Measurements from ENCODE around the gene KLF7. TPM values are rescaled to one million over a fixed set of nuclear protein-coding genes. Genes with fewer than 3 reads are reported as not detected.

KLF7 gene
- total RNA-seq, 1 experiment from 2014 or later = 15.4 TPM

DNA sequence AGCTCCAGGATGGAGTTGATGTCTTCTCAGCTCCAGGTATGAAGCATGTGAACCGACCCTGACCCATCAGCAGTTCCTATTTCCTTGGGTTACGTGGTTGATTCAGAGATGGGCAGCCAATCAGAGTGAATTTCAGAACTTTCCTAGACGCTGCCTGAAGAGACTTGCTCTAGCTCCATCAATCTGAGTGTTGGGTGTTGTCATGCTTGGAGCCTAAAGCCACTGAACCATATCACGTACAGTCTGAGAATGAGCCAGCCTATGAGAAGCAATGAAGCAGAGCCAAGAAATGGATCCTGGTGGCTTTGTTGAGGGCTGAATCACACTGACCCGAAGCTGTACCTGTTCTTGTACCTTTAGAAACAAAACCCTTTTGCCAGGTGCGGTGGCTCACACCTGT, 19.6 kb upstream of the KLF7 start:
- no peak overlapping the region for H3K4me3 ChIP-seq (replicated peaks in 1 of 2; ENCODE audit: low read depth in 1 of 2, low read length in 2 of 2)
- H3K9me2 ChIP-seq (ENCODE audit: insufficient read depth) = no peaks in the 10 kb centered on the region
- no peaks in the 10 kb centered on the region for H4K20me1 ChIP-seq (ENCODE audit: insufficient read depth)
- POLR2A ChIA-PET = no interaction called here
- BruUV-seq (replicated peaks) = no TSS peak
- no peak overlapping the region for H3K27ac ChIP-seq (ENCODE audit: low read depth, low read length)
- no peak overlapping the region for H3K9ac ChIP-seq (ENCODE audit: low read length)
- H3K36me3 ChIP-seq (ENCODE audit: control insufficient read depth in 1 of 2, insufficient read depth in 2 of 2, low read length in 2 of 2) = no peaks in the 10 kb centered on the region
- no peak for TF ChIP-seq CEBPB (IDR thresholded peaks at IDR 0.05; ENCODE audit: low read depth)
- no peak for TF ChIP-seq FOSL1 (IDR thresholded peaks at IDR 0.05; ENCODE audit: low read depth)
- TF ChIP-seq POLR2AphosphoS5 (IDR thresholded peaks at IDR 0.05; ENCODE audit: low read depth, low read length) = no peak
- TF ChIP-seq TCF7L2 (IDR thresholded peaks at IDR 0.05; ENCODE audit: borderline replicate concordance, extremely low read depth, insufficient read depth, insufficient read length) = no peak
- TF ChIP-seq, protein P1, sequence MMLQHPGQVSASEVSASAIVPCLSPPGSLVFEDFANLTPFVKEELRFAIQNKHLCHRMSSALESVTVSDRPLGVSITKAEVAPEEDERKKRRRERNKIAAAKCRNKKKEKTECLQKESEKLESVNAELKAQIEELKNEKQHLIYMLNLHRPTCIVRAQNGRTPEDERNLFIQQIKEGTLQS (IDR thresholded peaks at IDR 0.05) = no peak
- no peak for TF ChIP-seq POLR2A (IDR thresholded peaks at IDR 0.05; ENCODE audit: borderline replicate concordance, extremely low read depth, insufficient read depth, insufficient read length)
- TF ChIP-seq ZFX (IDR thresholded peaks at IDR 0.05) = no peak
- TF ChIP-seq YY1 (IDR thresholded peaks at IDR 0.05; ENCODE audit: extremely low read depth, insufficient replicate concordance, low read depth, low read length) = no peak
- TF ChIP-seq ZNF274 (IDR thresholded peaks at IDR 0.05; ENCODE audit: low read depth, low read length) = no peak
- TF ChIP-seq, protein P2, sequence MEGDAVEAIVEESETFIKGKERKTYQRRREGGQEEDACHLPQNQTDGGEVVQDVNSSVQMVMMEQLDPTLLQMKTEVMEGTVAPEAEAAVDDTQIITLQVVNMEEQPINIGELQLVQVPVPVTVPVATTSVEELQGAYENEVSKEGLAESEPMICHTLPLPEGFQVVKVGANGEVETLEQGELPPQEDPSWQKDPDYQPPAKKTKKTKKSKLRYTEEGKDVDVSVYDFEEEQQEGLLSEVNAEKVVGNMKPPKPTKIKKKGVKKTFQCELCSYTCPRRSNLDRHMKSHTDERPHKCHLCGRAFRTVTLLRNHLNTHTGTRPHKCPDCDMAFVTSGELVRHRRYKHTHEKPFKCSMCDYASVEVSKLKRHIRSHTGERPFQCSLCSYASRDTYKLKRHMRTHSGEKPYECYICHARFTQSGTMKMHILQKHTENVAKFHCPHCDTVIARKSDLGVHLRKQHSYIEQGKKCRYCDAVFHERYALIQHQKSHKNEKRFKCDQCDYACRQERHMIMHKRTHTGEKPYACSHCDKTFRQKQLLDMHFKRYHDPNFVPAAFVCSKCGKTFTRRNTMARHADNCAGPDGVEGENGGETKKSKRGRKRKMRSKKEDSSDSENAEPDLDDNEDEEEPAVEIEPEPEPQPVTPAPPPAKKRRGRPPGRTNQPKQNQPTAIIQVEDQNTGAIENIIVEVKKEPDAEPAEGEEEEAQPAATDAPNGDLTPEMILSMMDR (IDR thresholded peaks at IDR 0.05 in 2 of 3, conservative IDR thresholded peaks at IDR 0.05 in 1 of 3; ENCODE audit: borderline replicate concordance in 1 of 3, insufficient read depth in 1 of 3, low read depth in 2 of 3, low read length in 2 of 3) = no peak
- TF ChIP-seq, protein P3, sequence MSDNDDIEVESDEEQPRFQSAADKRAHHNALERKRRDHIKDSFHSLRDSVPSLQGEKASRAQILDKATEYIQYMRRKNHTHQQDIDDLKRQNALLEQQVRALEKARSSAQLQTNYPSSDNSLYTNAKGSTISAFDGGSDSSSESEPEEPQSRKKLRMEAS (IDR thresholded peaks at IDR 0.05) = no peak
- no peak for TF ChIP-seq EZH2 (IDR thresholded peaks at IDR 0.05)
- TF ChIP-seq, protein P4, sequence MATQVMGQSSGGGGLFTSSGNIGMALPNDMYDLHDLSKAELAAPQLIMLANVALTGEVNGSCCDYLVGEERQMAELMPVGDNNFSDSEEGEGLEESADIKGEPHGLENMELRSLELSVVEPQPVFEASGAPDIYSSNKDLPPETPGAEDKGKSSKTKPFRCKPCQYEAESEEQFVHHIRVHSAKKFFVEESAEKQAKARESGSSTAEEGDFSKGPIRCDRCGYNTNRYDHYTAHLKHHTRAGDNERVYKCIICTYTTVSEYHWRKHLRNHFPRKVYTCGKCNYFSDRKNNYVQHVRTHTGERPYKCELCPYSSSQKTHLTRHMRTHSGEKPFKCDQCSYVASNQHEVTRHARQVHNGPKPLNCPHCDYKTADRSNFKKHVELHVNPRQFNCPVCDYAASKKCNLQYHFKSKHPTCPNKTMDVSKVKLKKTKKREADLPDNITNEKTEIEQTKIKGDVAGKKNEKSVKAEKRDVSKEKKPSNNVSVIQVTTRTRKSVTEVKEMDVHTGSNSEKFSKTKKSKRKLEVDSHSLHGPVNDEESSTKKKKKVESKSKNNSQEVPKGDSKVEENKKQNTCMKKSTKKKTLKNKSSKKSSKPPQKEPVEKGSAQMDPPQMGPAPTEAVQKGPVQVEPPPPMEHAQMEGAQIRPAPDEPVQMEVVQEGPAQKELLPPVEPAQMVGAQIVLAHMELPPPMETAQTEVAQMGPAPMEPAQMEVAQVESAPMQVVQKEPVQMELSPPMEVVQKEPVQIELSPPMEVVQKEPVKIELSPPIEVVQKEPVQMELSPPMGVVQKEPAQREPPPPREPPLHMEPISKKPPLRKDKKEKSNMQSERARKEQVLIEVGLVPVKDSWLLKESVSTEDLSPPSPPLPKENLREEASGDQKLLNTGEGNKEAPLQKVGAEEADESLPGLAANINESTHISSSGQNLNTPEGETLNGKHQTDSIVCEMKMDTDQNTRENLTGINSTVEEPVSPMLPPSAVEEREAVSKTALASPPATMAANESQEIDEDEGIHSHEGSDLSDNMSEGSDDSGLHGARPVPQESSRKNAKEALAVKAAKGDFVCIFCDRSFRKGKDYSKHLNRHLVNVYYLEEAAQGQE (IDR thresholded peaks at IDR 0.05; ENCODE audit: low read depth) = no peak
- TF ChIP-seq CBX3 (IDR thresholded peaks at IDR 0.05; ENCODE audit: low read depth) = no peak
- TF ChIP-seq SIN3A (IDR thresholded peaks at IDR 0.05; ENCODE audit: low read depth) = no peak
- TF ChIP-seq EGR1 (IDR thresholded peaks at IDR 0.05; ENCODE audit: low read depth) = no peak
- no peak for TF ChIP-seq RAD21 (IDR thresholded peaks at IDR 0.05; ENCODE audit: low read depth)
- no peak for TF ChIP-seq EZH2phosphoT487 (IDR thresholded peaks at IDR 0.05; ENCODE audit: borderline replicate concordance)
- DNase-seq (ENCODE audit: low read depth, low spot score) = no peak
- no peaks in the 10 kb centered on the region for H3K4me1 ChIP-seq (ENCODE audit: control insufficient read depth in 1 of 2, insufficient read depth in 2 of 2, low read length in 2 of 2)
- H2AFZ ChIP-seq (ENCODE audit: low read depth, low read length, poor library complexity, severe bottlenecking) = no peak overlapping the region
- ATAC-seq = no peak
- no peaks in the 10 kb centered on the region for H3K79me2 ChIP-seq (ENCODE audit: insufficient read depth, low read length)
- no peaks in the 10 kb centered on the region for H3K27me3 ChIP-seq (ENCODE audit: insufficient read depth, low read length)
- H3K9me3 ChIP-seq (ENCODE audit: control insufficient read depth in 1 of 2, insufficient read depth in 1 of 2, low read depth in 1 of 2, low read length in 2 of 2) = no peaks in the 10 kb centered on the region
- H3K4me2 ChIP-seq (ENCODE audit: low read length) = no peak overlapping the region
- RAD21 ChIA-PET (ENCODE audit: low non-redundant PET in 1 of 2, low total read pairs in 2 of 2, uncharacterized antibody in 2 of 2, unreplicated experiment in 2 of 2) = no interaction called here
- intact Hi-C loops (cut with micrococcal nuclease) = no loop called here
- CTCF ChIA-PET = no interaction called here
